ENCODE data around the gene ZNF718. TPM values are rescaled to one million over a fixed set of nuclear protein-coding genes. Genes with fewer than 3 reads are reported as not detected.
A peak's percentile ranks its signal among the peaks of the same experiment; 100 is the strongest.
"Not testable (repeated sequence)": the region's sequence is repeated elsewhere in the genome, so short reads cannot be mapped to it uniquely, and the experiment has no call there.

The ZNF718 gene
- total and polyA plus RNA-seq, 4 experiments from 2014 or later = 3.6 to 14.0 (median 9.0) TPM

DNA sequence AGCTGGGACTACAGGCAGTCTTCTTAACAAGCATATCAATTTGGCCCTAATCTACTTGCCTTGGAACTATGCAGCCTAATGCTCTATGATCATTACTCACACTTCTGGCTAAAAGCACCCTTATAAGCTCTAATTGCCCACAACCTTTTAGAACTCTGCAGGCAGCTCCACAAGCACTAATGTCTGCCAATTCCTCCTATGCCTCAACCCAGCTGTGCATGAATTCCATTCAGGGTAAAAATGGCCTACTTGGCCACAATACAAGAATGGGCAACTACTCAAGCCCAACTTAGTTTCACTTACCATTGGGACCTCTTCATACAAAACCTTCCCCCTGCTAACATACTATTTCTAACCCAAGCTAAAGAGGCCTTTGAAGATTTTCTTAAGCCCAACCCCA, 51.7 kb downstream of the ZNF718 start:
- intact Hi-C loops (cut with micrococcal nuclease) = no loop called here
- peaks cover 37 to 58% of the 10 kb centered on the region in 2 donors for H3K36me3 Mint-ChIP-seq
- H3K27ac Mint-ChIP-seq = no peak overlapping the region
- no peaks in the 10 kb centered on the region for H3K4me1 Mint-ChIP-seq
- Histone ChIP-seq H3K4me3 (ENCODE audit: low read length in 2 of 2) (no peak overlapping the region), H3K27ac (ENCODE audit: low read depth, low read length) (no peak overlapping the region), H3K9me3 (ENCODE audit: control insufficient read depth in 1 of 2, low read length in 2 of 2) (peaks cover 4 to 71% of the 10 kb centered on the region in 2 donors), H3K27me3 (ENCODE audit: insufficient read depth, low read length) (no peaks in the 10 kb centered on the region), H3K4me1 (ENCODE audit: insufficient read depth, low read length) (no peaks in the 10 kb centered on the region), H3K36me3 (ENCODE audit: insufficient read depth, low read length) (no peaks in the 10 kb centered on the region)
- no peak for DNase-seq
- peak overlapping the region in 1 of 8 donors; percentile 25 for H3K4me3 Mint-ChIP-seq
- ChIA-PET POLR2A (ENCODE audit: partially characterized antibody) (no interaction called here), CTCF (ENCODE audit: partially characterized antibody) (interaction anchor here (0.6 kb wide), 1 partner anchor 61 kb away, joined by 3 read pairs; no protein-coding TSS in a partner anchor)
- H3K27me3 Mint-ChIP-seq = no peaks in the 10 kb centered on the region
- peaks cover 8 to 97% (median 84%) of the 10 kb centered on the region in 8 donors for H3K9me3 Mint-ChIP-seq

DNA sequence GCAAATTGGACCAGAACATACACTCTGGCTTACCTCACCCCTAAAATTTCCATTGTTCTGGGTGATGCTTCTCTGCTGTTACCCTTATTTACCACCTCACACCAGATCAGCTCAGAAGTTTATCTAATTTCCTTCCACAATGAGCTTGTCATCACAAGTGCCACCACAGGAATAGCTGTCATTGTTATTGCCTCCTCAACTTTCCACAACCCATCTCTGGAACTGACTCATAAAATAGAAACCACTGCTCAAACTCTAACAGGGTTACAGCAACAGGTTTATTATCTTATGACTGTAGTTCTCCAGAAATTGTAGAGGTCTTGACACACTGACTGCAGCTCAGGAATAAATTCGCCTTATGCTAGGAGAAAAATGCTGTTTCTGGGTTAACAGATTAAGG, 52.7 kb downstream of the ZNF718 start:
- Mint-ChIP-seq H3K9me3 (peaks cover 8 to 95% (median 83%) of the 10 kb centered on the region in 8 donors), H3K27me3 (no peaks in the 10 kb centered on the region), H3K27ac (no peak overlapping the region), H3K4me3 (peak overlapping the region in 1 of 8 donors; percentile 2), H3K36me3 (peaks cover 37 to 60% of the 10 kb centered on the region in 2 donors), H3K4me1 (no peaks in the 10 kb centered on the region)
- Histone ChIP-seq H3K9me3 (ENCODE audit: control insufficient read depth in 1 of 2, low read length in 2 of 2) (peaks cover 4 to 65% of the 10 kb centered on the region in 2 donors), H3K4me1 (ENCODE audit: insufficient read depth, low read length) (no peaks in the 10 kb centered on the region), H3K4me3 (ENCODE audit: low read length in 2 of 2) (no peak overlapping the region), H3K27me3 (ENCODE audit: insufficient read depth, low read length) (no peaks in the 10 kb centered on the region), H3K27ac (ENCODE audit: low read depth, low read length) (no peak overlapping the region), H3K36me3 (ENCODE audit: insufficient read depth, low read length) (no peaks in the 10 kb centered on the region)
- intact Hi-C loops (cut with micrococcal nuclease) = no loop called here
- DNase-seq = no peak
- ChIA-PET CTCF (ENCODE audit: partially characterized antibody) (no interaction called here), POLR2A (ENCODE audit: partially characterized antibody) (no interaction called here)

DNA sequence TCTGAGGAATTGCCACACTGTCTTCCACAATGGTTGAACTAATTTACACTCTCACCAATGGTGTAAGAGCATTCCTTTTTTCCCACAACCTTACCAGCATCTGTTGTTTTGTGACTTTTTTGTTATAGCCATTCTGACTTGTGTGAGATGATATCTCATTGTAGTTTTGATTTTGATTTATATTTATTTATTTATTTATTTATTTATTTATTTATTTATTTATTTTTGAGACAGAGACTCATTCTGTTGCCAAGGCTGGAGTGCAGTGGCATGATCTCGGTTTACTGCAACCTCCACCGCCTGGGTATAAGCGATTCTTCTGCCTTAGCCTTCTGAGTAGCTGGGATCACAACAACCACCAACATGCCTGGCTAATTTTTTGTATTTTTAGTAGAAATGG, 57.9 kb downstream of the ZNF718 start:
- Mint-ChIP-seq H3K36me3 (peaks cover 52 to 72% of the 10 kb centered on the region in 2 donors), H3K9me3 (peaks cover 0 to 94% (median 85%) of the 10 kb centered on the region in 8 donors)
- H3K27ac Mint-ChIP-seq; intact Hi-C loops (cut with micrococcal nuclease); H3K4me3 Mint-ChIP-seq; H3K27me3 Mint-ChIP-seq; H3K4me3 ChIP-seq (ENCODE audit: low read length in 2 of 2); H3K27ac ChIP-seq (ENCODE audit: low read depth, low read length); CTCF ChIA-PET (ENCODE audit: partially characterized antibody); H3K27me3 ChIP-seq (ENCODE audit: insufficient read depth, low read length); H3K36me3 ChIP-seq (ENCODE audit: insufficient read depth, low read length); H3K4me1 ChIP-seq (ENCODE audit: insufficient read depth, low read length); DNase-seq; H3K4me1 Mint-ChIP-seq; POLR2A ChIA-PET (ENCODE audit: partially characterized antibody): not testable (repeated sequence)
- peaks cover 0 to 38% of the 10 kb centered on the region in 2 donors for H3K9me3 ChIP-seq (ENCODE audit: control insufficient read depth in 1 of 2, low read length in 2 of 2)

DNA sequence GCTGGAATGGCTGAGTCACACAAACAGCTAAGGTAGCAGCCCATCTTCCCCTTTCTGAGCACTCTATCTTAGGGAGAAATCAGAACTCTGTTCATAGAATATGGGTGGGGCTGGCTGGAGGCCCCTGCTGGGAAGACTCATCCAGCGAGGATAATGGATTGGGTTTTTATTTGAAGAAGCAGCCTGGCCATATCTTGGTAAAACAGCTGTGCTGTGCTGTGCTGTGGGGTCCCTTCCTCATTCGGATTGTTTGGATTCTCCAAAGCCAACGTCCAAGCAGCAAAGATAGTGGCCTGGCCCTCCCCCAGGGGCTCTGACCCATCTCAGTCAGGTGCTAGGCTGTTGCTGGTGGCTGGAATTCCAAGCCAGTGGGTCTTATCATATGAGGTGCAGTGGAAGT, 63.8 kb downstream of the ZNF718 start:
- peaks cover 0 to 88% (median 72%) of the 10 kb centered on the region in 8 donors for H3K9me3 Mint-ChIP-seq
- no peaks in the 10 kb centered on the region for H3K27me3 Mint-ChIP-seq
- no peak overlapping the region for H3K4me3 Mint-ChIP-seq
- H3K4me3 ChIP-seq (ENCODE audit: low read length in 2 of 2) = no peak overlapping the region
- no peaks in the 10 kb centered on the region for H3K4me1 ChIP-seq (ENCODE audit: insufficient read depth, low read length)
- H3K36me3 ChIP-seq (ENCODE audit: insufficient read depth, low read length) = no peaks in the 10 kb centered on the region
- H3K9me3 ChIP-seq (ENCODE audit: control insufficient read depth in 1 of 2, low read length in 2 of 2) = peaks cover 7 to 13% of the 10 kb centered on the region in 2 donors
- POLR2A ChIA-PET (ENCODE audit: partially characterized antibody) = no interaction called here
- H3K27ac Mint-ChIP-seq = no peak overlapping the region
- CTCF ChIA-PET (ENCODE audit: partially characterized antibody) = no interaction called here
- H3K36me3 Mint-ChIP-seq = peaks cover 31 to 51% of the 10 kb centered on the region in 2 donors
- no peak overlapping the region for H3K27ac ChIP-seq (ENCODE audit: low read depth, low read length)
- DNase-seq = no peak
- no peaks in the 10 kb centered on the region for H3K27me3 ChIP-seq (ENCODE audit: insufficient read depth, low read length)
- peaks cover 0 to 1% (median 0%) of the 10 kb centered on the region in 4 donors for H3K4me1 Mint-ChIP-seq
- intact Hi-C loops (cut with micrococcal nuclease) = no loop called here

DNA sequence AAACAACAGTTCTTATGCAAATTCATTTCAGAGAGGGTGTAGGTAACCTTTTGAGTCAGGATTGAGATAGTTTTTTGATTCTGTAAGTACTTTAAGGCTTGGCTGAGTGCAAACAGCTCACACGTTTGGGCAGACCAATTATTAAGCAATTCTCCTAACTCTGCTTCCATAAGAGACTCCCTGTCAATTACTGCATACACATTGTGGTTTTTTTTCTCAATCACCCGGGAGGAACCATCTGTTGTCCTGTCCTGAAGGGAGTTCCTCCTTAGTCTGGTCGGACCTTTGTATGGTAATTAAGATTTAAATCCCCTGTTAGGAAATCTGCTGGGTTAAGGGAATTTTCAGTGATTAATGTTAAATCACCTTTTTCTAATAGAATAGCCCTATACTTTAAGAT, 70.9 kb downstream of the ZNF718 start:
- peaks cover 0 to 11% of the 10 kb centered on the region in 2 donors for H3K9me3 ChIP-seq (ENCODE audit: control insufficient read depth in 1 of 2, low read length in 2 of 2)
- H3K4me3 Mint-ChIP-seq; POLR2A ChIA-PET (ENCODE audit: partially characterized antibody); H3K27ac Mint-ChIP-seq; H3K27me3 Mint-ChIP-seq; intact Hi-C loops (cut with micrococcal nuclease); H3K4me1 Mint-ChIP-seq; H3K4me3 ChIP-seq (ENCODE audit: low read length in 2 of 2); DNase-seq; H3K36me3 ChIP-seq (ENCODE audit: insufficient read depth, low read length); H3K4me1 ChIP-seq (ENCODE audit: insufficient read depth, low read length); H3K27me3 ChIP-seq (ENCODE audit: insufficient read depth, low read length); H3K27ac ChIP-seq (ENCODE audit: low read depth, low read length); CTCF ChIA-PET (ENCODE audit: partially characterized antibody): not testable (repeated sequence)
- Mint-ChIP-seq H3K36me3 (peaks cover 21 to 42% of the 10 kb centered on the region in 2 donors), H3K9me3 (peaks cover 7 to 95% (median 73%) of the 10 kb centered on the region in 8 donors)

DNA sequence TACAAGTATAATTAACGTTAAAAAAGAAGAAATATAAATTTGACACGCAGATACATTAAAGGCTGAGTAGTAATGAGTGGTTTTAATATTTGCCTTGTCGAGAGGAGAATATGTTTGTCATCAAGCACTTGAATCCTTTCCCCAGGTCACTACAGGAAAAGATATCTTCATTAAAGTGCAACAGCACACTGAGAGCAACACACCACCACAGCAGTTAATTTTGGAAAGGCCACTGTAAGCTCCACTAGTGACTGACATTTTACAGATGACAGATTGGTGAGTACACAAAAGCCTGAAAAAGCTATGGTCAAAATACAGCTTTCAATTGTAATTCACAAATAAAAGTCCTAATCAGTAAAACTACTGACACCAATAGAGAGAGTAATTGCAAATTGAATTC, 76.6 kb downstream of the ZNF718 start:
- no peak overlapping the region for H3K4me3 ChIP-seq (ENCODE audit: low read length in 2 of 2)
- CTCF ChIA-PET (ENCODE audit: partially characterized antibody) = no interaction called here
- POLR2A ChIA-PET (ENCODE audit: partially characterized antibody) = no interaction called here
- H3K9me3 Mint-ChIP-seq = peaks cover 11 to 89% (median 68%) of the 10 kb centered on the region in 8 donors
- peaks cover 49 to 54% of the 10 kb centered on the region in 2 donors for H3K36me3 Mint-ChIP-seq
- no peaks in the 10 kb centered on the region for H3K36me3 ChIP-seq (ENCODE audit: insufficient read depth, low read length)
- no peak for DNase-seq
- no peak overlapping the region for H3K27ac Mint-ChIP-seq
- no peaks in the 10 kb centered on the region for H3K27me3 Mint-ChIP-seq
- no peaks in the 10 kb centered on the region for H3K27me3 ChIP-seq (ENCODE audit: insufficient read depth, low read length)
- no peak overlapping the region for H3K27ac ChIP-seq (ENCODE audit: low read depth, low read length)
- no peaks in the 10 kb centered on the region for H3K4me1 ChIP-seq (ENCODE audit: insufficient read depth, low read length)
- no peak overlapping the region for H3K4me3 Mint-ChIP-seq
- intact Hi-C loops (cut with micrococcal nuclease) = no loop called here
- peaks cover under 1 to 3% (median under 1%) of the 10 kb centered on the region in 4 donors for H3K4me1 Mint-ChIP-seq
- H3K9me3 ChIP-seq (ENCODE audit: control insufficient read depth in 1 of 2, low read length in 2 of 2) = peaks cover 0 to 22% of the 10 kb centered on the region in 2 donors

DNA sequence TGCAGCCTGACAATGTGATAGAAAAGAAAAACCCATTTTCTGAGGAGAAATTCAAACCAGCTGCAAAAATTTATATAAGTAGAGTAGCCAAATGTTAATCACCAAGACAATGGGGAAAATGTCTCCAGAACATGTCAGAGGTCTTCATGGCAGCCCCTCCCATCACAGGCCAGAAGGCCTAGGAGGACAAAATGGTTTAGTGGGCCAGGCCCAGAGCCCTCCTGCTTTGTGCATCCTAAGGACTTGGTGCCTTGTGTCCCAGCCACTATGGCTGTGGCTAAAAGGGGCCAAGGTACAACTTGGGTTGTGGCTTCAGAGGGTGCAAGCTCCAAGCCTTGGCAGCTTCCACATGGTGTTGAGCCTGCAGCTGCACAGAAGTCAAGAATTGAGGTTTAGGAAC, 78.5 kb downstream of the ZNF718 start:
- H3K9me3 Mint-ChIP-seq = peaks cover 16 to 88% (median 68%) of the 10 kb centered on the region in 8 donors
- H3K36me3 Mint-ChIP-seq = peaks cover 47 to 52% of the 10 kb centered on the region in 2 donors
- H3K4me3 Mint-ChIP-seq; H3K4me3 ChIP-seq (ENCODE audit: low read length in 2 of 2); H3K27me3 Mint-ChIP-seq; H3K27ac ChIP-seq (ENCODE audit: low read depth, low read length); CTCF ChIA-PET (ENCODE audit: partially characterized antibody); POLR2A ChIA-PET (ENCODE audit: partially characterized antibody); H3K27me3 ChIP-seq (ENCODE audit: insufficient read depth, low read length); H3K27ac Mint-ChIP-seq; intact Hi-C loops (cut with micrococcal nuclease); DNase-seq; H3K4me1 ChIP-seq (ENCODE audit: insufficient read depth, low read length); H3K36me3 ChIP-seq (ENCODE audit: insufficient read depth, low read length): not testable (repeated sequence)
- peaks cover 0 to 19% of the 10 kb centered on the region in 2 donors for H3K9me3 ChIP-seq (ENCODE audit: control insufficient read depth in 1 of 2, low read length in 2 of 2)
- H3K4me1 Mint-ChIP-seq = peaks cover 5 to 16% (median 11%) of the 10 kb centered on the region in 4 donors
